Tibial artery (tissue), 4 donors: ENCODE results near the gene EGFLAM.

Source experiments
- DNase-seq, 2 donors: peaks; one replicate each; pipeline ENCODE4 v3.0.0-alpha.2; 2019
- H3K27ac ChIP-seq, 2 donors: fragments of 200-600 bp; sonication (generic) in 1 of 2; 1 replicate in 1 of 2; 2 replicates in 1 of 2; pipeline ENCODE4 v1.5.1; 2018 to 2019; ENCODE audit warnings: mild to moderate bottlenecking in 1 of 2
- H3K27me3 ChIP-seq, 2 donors: fragments of 200-600 bp; sonication (generic) in 1 of 2; one replicate each; pipeline versions ENCODE4 v1.5.1 to v1.6.0; 2016 to 2019
- H3K36me3 ChIP-seq, 3 donors: fragments of 200-600 bp; sonication (generic) in 2 of 3; one replicate each; pipeline ENCODE4 v1.5.1; 2016 to 2019; ENCODE audit warnings: mild to moderate bottlenecking in 2 of 3
- H3K4me1 ChIP-seq, 4 donors: fragments of 200-600 bp; sonication (generic) in 2 of 4; 1 replicate in 3 of 4; 2 replicates in 1 of 4; pipeline ENCODE4 v1.5.1; 2016 to 2019
- H3K4me3 ChIP-seq, 2 donors: fragments of 200-600 bp; sonication (generic) in 1 of 2; 1 replicate in 1 of 2; 2 replicates in 1 of 2; pipeline ENCODE4 v1.5.1; 2018 to 2019; ENCODE audit warnings: mild to moderate bottlenecking in 2 of 2
- H3K9me3 ChIP-seq, 3 donors: fragments of 200-600 bp; sonication (generic) in 1 of 3; one replicate each; pipeline ENCODE4 v1.5.1; 2016 to 2019
- intact Hi-C: fragments of 100-400 bp; cut with DNase I; formaldehyde crosslinking; loops from one replicate; pipeline ENCODE4 v1.15.0; 2023; ENCODE audit warnings: low total_unique reads
- TF ChIP-seq, protein P1 (sequence below), 2 experiments: fragments of 200-600 bp in 1 of 2; fragments of 450-650 bp in 1 of 2; IDR thresholded peaks; one replicate each; pipeline ENCODE4 v1.5.1; 2017 to 2019; ENCODE audit warnings: antibody characterized with exemption in 2 of 2, mild to moderate bottlenecking in 1 of 2, moderate library complexity in 1 of 2

Gene EGFLAM

DNA sequence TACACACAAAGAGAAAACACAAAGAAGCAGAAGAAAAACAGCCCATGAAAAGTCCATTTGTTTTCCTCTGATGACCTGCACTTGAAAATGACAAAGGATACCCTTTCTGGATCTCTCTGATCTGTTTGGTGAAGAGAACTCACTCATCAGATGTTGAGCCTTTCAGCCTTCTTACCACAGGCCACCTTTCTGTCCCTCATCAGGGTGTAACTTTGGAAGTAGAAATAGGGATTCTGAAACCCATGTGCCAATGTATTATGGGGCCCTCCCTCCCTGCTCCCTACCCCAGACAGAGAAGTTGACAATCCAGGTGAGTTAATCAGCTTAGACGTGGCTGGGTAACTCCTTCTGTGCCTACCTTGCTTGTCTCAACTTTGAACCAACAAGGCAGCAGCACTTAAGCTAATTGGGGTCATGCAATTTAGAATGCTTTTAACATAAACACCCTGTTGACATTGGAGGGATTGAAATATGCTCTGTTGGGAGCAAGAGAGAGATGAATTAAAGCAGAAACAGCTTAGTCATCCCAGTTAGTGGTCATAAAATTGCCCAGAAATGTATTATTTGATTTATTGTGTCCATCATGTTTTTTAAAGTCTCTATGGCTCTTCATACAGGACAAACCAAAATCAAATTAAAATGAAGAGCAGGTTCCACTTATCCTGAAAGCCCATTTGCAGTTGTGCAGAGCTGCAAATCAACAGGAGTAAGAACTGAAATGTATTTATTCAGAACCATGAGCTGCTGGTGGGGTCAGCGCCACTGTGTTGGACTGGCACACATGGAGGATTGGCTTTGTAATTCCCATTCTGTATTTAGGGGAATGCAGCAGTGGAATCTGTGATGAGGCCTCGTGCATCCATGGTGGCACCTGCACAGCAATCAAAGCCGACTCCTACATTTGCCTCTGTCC, 166.0 kb downstream of the EGFLAM start:
- Histone ChIP-seq H3K4me1 (peaks cover 0 to 7% (median 0%) of the 10 kb centered on the region in 4 donors), H3K27ac (no peak overlapping the region), H3K36me3 (no peaks in the 10 kb centered on the region), H3K4me3 (no peak overlapping the region), H3K27me3 (no peaks in the 10 kb centered on the region), H3K9me3 (no peaks in the 10 kb centered on the region)
- DNase-seq = no peak
- TF ChIP-seq, protein P1, sequence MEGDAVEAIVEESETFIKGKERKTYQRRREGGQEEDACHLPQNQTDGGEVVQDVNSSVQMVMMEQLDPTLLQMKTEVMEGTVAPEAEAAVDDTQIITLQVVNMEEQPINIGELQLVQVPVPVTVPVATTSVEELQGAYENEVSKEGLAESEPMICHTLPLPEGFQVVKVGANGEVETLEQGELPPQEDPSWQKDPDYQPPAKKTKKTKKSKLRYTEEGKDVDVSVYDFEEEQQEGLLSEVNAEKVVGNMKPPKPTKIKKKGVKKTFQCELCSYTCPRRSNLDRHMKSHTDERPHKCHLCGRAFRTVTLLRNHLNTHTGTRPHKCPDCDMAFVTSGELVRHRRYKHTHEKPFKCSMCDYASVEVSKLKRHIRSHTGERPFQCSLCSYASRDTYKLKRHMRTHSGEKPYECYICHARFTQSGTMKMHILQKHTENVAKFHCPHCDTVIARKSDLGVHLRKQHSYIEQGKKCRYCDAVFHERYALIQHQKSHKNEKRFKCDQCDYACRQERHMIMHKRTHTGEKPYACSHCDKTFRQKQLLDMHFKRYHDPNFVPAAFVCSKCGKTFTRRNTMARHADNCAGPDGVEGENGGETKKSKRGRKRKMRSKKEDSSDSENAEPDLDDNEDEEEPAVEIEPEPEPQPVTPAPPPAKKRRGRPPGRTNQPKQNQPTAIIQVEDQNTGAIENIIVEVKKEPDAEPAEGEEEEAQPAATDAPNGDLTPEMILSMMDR (IDR thresholded peaks at IDR 0.05) = no peak
- intact Hi-C loops = no loop called here

GRCh38 chr5:38426490-38426889, 168.1 kb downstream of the EGFLAM start:
- no peaks in the 10 kb centered on the region for H3K4me1 ChIP-seq
- intact Hi-C loops = no loop called here
- H3K4me3 ChIP-seq = no peak overlapping the region
- H3K27me3 ChIP-seq = no peaks in the 10 kb centered on the region
- no peak overlapping the region for H3K27ac ChIP-seq
- no peaks in the 10 kb centered on the region for H3K36me3 ChIP-seq
- TF ChIP-seq, protein P1 (IDR thresholded peaks at IDR 0.05) = no peak
- no peak for DNase-seq
- H3K9me3 ChIP-seq = no peaks in the 10 kb centered on the region

- Histone ChIP-seq H3K9me3 (no peaks in the 10 kb centered on the region), H3K27me3 (no peaks in the 10 kb centered on the region), H3K36me3 (no peaks in the 10 kb centered on the region), H3K27ac (no peak overlapping the region), H3K4me1 (no peaks in the 10 kb centered on the region), H3K4me3 (no peak overlapping the region)
- TF ChIP-seq, protein P1 (IDR thresholded peaks at IDR 0.05) = no peak
- no peak for DNase-seq
- intact Hi-C loops = no loop called here
Observed at GRCh38 chr5:38426986-38427950, 168.9 kb downstream of the EGFLAM start.

- TF ChIP-seq, protein P1 (IDR thresholded peaks at IDR 0.05) = no peak
- Histone ChIP-seq H3K4me3 (no peak overlapping the region), H3K4me1 (peaks cover 0 to 37% (median 28%) of the 10 kb centered on the region in 4 donors), H3K9me3 (no peaks in the 10 kb centered on the region), H3K27ac (no peak overlapping the region), H3K27me3 (no peaks in the 10 kb centered on the region), H3K36me3 (no peaks in the 10 kb centered on the region)
- intact Hi-C loops = no loop called here
- DNase-seq = no peak
Observed at GRCh38 chr5:38431242-38431853, 173.0 kb downstream of the EGFLAM start.

DNA sequence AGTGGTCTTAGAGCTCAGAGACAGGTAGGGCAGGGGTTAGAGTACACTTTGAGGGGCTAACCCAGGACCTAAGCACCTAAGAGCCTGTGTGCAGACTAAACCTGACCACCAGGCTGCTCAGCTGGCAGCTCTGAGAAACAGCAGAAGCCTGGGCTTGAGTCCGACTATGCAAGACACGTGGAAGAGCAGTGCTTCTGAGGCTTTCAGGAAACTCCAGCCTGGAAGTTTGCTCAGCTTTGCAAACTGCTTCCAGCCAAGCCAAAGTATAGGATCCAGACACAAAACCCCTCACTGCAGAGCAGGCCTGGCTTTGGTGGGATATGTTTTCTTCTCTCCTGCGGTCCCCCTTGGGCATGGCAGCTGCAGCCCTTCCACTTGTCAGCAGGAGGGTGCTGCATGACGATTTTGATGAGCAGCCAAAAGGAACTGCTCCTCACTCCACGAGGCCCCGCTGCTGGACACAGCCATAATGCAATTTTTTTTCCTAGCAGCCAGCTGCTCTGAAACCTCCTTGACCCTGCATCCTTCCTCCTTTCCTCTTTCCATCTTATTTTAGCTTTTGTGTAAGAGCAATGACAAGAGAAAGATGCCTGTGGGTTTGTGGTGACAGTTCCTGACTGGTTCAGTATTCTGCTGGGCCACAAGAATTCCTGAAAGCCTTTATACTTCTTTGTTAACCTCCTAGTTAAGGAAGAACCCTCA, 175.0 kb downstream of the EGFLAM start:
- H3K27me3 ChIP-seq = no peaks in the 10 kb centered on the region
- peak overlapping the region; percentile 43 to 47 for H3K27ac ChIP-seq
- H3K4me3 ChIP-seq = no peak overlapping the region
- H3K36me3 ChIP-seq = no peaks in the 10 kb centered on the region
- DNase-seq = no peak
- TF ChIP-seq, protein P1 (IDR thresholded peaks at IDR 0.05) = peak; percentile 14 to 15
- H3K4me1 ChIP-seq = peaks cover 0 to 46% (median 36%) of the 10 kb centered on the region in 4 donors
- intact Hi-C loops = no loop called here
- no peaks in the 10 kb centered on the region for H3K9me3 ChIP-seq
